ENCODE results near the gene NTM.

GRCh38 chr11:132035766-132036165, 665.4 kb downstream of the NTM start:
- TF ChIP-seq CTCF (IDR thresholded peaks at IDR 0.05) (no peak), ZFX (IDR thresholded peaks at IDR 0.05; ENCODE audit: borderline replicate concordance) (no peak)
